ENCODE measurements around the gene GAB2. TPM values are rescaled to one million over a fixed set of nuclear protein-coding genes. Genes with fewer than 3 reads are reported as not detected.

GAB2 gene
- total RNA-seq, 4 donors from 2014 or later, result 23.3 to 65.6 (median 58.8) TPM

DNA sequence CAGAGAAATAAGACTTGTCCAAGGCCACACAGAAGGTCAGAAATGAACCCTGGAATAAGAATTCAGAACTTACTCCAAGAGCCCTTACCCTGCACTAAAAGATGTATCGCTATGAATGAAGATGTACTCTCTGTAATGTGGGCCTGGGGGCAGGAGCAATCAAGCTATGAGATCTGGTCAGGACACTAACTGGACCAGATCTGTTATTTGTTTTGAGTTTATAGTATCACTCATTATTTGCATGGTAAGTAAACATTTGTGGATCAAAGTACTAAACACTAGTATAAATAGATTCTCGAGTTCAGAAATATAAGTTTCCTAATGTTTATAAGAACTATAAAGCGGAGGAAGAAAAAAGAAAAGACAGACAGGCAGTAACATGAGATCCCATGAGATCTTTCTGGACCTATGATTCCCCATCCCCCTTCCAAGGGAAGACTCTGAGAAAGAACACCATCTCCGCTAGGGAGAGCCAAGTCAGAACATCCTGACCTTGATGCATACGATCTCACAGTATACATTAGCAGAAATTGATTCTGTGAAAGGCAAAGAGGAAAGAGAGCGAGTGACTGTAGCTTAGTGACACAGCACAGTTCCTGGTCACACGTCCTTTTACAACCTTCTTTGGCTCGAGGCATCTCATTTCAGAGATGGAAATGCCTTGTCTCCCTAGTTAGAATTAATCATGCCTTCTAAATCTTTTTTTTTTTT, 157.7 kb downstream of the GAB2 start:
- TF ChIP-seq, protein P1, sequence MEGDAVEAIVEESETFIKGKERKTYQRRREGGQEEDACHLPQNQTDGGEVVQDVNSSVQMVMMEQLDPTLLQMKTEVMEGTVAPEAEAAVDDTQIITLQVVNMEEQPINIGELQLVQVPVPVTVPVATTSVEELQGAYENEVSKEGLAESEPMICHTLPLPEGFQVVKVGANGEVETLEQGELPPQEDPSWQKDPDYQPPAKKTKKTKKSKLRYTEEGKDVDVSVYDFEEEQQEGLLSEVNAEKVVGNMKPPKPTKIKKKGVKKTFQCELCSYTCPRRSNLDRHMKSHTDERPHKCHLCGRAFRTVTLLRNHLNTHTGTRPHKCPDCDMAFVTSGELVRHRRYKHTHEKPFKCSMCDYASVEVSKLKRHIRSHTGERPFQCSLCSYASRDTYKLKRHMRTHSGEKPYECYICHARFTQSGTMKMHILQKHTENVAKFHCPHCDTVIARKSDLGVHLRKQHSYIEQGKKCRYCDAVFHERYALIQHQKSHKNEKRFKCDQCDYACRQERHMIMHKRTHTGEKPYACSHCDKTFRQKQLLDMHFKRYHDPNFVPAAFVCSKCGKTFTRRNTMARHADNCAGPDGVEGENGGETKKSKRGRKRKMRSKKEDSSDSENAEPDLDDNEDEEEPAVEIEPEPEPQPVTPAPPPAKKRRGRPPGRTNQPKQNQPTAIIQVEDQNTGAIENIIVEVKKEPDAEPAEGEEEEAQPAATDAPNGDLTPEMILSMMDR (IDR thresholded peaks at IDR 0.05; ENCODE audit: low read depth), result no peak

DNA sequence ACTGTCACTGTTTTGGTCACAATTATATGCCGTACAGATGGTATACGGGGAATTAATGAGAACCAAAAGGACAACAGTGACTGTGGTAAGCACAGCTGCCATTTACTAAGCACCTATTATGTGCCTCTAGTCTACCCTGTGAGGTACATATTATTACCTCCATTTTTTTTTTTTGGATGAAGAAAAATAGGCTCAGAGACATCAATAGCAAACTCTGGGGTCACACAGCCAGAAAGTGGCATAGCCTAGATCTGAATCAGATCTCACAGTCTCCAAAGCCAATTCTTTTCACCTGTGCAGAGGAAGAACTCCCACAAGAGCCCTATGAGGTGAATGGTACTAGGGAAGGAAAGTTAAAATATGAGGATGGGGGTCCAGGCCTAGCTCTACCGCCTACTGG, 160.0 kb downstream of the GAB2 start:
- TF ChIP-seq, protein P1 (IDR thresholded peaks at IDR 0.05; ENCODE audit: low read depth), result no peak

- TF ChIP-seq, protein P1 (IDR thresholded peaks at IDR 0.05; ENCODE audit: low read depth), result no peak
Measured at GRCh38 chr11:78256962-78257361, 160.7 kb downstream of the GAB2 start.

DNA sequence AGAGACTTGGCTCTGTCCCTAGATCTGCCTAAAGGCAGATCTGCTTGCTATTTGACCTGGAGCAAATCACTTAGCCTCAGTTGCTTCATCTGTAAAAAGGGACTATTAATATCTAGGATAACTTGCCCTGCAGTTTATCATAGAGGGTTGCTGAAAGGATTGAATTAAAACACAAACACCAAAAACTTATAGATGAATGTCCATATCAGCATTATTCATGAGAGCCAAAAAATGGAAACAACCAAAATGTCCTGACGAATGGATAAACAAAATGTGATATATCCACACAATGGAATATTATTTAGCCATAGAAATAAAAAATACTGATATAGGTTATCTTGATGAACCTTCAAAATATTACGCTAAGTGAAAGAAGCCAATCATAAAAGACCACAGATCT, 161.7 kb downstream of the GAB2 start:
- TF ChIP-seq, protein P1 (IDR thresholded peaks at IDR 0.05; ENCODE audit: low read depth), result no peak

GRCh38 chr11:78254268-78254667, 163.4 kb downstream of the GAB2 start:
- TF ChIP-seq, protein P1 (IDR thresholded peaks at IDR 0.05; ENCODE audit: low read depth), result no peak

DNA sequence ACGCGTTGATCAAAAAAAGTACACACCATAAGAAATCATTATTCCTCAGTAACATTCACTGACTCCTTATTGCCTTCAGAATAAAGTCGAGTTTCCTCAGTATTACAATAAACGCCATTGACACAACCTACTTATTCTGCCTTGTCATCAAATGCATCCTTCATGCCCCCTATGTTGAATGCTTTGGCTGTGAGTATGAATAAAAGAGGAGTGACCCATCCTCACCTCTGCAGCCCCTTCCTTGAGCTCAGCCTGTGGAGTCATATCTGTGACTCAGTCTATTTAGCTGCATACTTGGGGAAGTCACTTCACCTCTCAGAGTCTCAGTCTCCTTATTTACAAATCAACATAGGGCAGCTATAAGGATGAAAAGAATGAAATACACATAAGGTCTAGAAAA, 163.8 kb downstream of the GAB2 start:
- TF ChIP-seq, protein P1 (IDR thresholded peaks at IDR 0.05; ENCODE audit: low read depth), result no peak

DNA sequence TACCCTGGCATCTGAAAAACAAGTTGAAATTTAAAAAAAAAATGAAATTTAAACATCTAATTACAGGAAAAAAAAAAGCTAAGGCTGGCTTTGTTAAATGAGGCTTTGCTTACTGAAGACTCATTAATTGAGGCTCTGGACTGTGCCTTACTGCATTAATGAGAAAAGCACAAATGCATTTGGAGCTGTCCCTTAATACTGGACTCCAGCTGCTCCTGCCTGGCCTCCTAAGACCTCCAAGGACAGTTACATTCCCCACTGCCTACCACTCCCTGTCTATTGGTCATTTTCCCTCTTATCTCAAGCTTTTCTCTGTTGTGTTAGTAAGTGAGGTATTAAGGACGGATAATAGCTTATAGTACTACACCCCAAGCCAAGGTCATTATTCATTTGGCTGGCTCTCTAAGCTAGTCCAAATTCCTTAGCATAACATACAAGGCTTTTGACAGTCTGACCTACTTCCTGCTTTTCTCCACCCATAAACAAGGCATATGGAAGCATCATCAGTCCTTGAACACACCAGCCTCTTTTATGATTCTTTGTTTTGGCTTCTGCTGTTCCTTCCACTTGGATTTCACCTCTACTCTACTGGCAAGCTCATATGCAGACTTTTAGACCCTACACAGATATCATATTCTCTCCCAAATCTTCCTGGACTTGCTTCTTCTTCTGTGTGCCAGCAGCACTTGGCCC, 166.4 kb downstream of the GAB2 start:
- TF ChIP-seq, protein P1 (IDR thresholded peaks at IDR 0.05; ENCODE audit: low read depth), result no peak

All from subcutaneous adipose tissue (tissue), 4 donors.